Trophoblast cell (in vitro differentiated cells and primary cell): Measurements from ENCODE around the gene CPNE6.
"Not testable (repeated sequence)": the region's sequence is repeated elsewhere in the genome, so short reads cannot be mapped to it uniquely, and the experiment has no call there.

ENCODE experiments used
- DNase-seq, 2 donors: peaks; one replicate each; pipeline ENCODE4 v3.0.0-alpha.2; 2016
- H2AFZ ChIP-seq: 2 replicates; pipeline ENCODE4 v1.6.1; 2013; ENCODE audit warnings: low read length, moderate library complexity, mild to moderate bottlenecking; ENCODE audit not compliant: insufficient read depth, poor library complexity
- H2AK5ac ChIP-seq: 2 replicates; pipeline ENCODE4 v1.6.1; 2013; ENCODE audit warnings: mild to moderate bottlenecking, low read length
- H2BK120ac ChIP-seq: 2 replicates; pipeline ENCODE4 v1.6.1; 2013; ENCODE audit warnings: low read length, mild to moderate bottlenecking, moderate library complexity; ENCODE audit not compliant: insufficient read depth, poor library complexity
- H2BK12ac ChIP-seq: 2 replicates; pipeline ENCODE4 v1.6.1; 2013; ENCODE audit warnings: mild to moderate bottlenecking, low read length, moderate library complexity
- H2BK5ac ChIP-seq: 2 replicates; pipeline ENCODE4 v1.6.1; 2013; ENCODE audit warnings: low read length, low read depth, moderate library complexity, mild to moderate bottlenecking; ENCODE audit not compliant: poor library complexity
- H3K14ac ChIP-seq: 2 replicates; pipeline ENCODE4 v1.6.1; 2013; ENCODE audit warnings: mild to moderate bottlenecking, low read length
- H3K18ac ChIP-seq: 2 replicates; pipeline ENCODE4 v1.6.1; 2013; ENCODE audit warnings: mild to moderate bottlenecking, low read length
- H3K23ac ChIP-seq: 2 replicates; pipeline ENCODE4 v1.6.1; 2013; ENCODE audit warnings: low read length
- H3K27ac ChIP-seq: 2 replicates; pipeline ENCODE4 v1.5.1; 2013; ENCODE audit warnings: low read depth, mild to moderate bottlenecking, inconsistent platforms, low read length, moderate library complexity
- H3K27me3 ChIP-seq: 2 replicates; pipeline ENCODE4 v1.6.1; 2013; ENCODE audit warnings: inconsistent platforms, mild to moderate bottlenecking, low read length, moderate library complexity; ENCODE audit not compliant: insufficient read depth
- H3K36me3 ChIP-seq, 2 experiments: 1 replicate in 1 of 2; 2 replicates in 1 of 2; pipeline ENCODE4 v1.6.1; 2013; ENCODE audit warnings: low read length in 2 of 2, mild to moderate bottlenecking in 2 of 2, moderate library complexity in 1 of 2; ENCODE audit not compliant: insufficient read depth in 2 of 2, control insufficient read depth in 1 of 2
- H3K4ac ChIP-seq: 2 replicates; pipeline ENCODE4 v1.6.1; 2013; ENCODE audit warnings: low read depth, mild to moderate bottlenecking, low read length, moderate library complexity
- H3K4me1 ChIP-seq, 2 experiments: 1 replicate in 1 of 2; 2 replicates in 1 of 2; pipeline ENCODE4 v1.6.1; 2013; ENCODE audit warnings: low read length in 2 of 2, mild to moderate bottlenecking in 2 of 2, moderate library complexity in 1 of 2; ENCODE audit not compliant: insufficient read depth in 2 of 2, control insufficient read depth in 1 of 2
- H3K4me2 ChIP-seq: 2 replicates; pipeline ENCODE4 v1.6.1; 2013; ENCODE audit warnings: inconsistent platforms, mild to moderate bottlenecking, low read length, moderate library complexity
- H3K4me3 ChIP-seq: 2 replicates; pipeline ENCODE4 v1.5.1; 2013; ENCODE audit warnings: mild to moderate bottlenecking, low read depth, low read length, inconsistent platforms
- H3K79me1 ChIP-seq: one replicate; pipeline ENCODE4 v1.6.1; 2013; ENCODE audit warnings: low read length
- H3K79me2 ChIP-seq: 2 replicates; pipeline ENCODE4 v1.6.1; 2013; ENCODE audit warnings: low read length, mild to moderate bottlenecking; ENCODE audit not compliant: control insufficient read depth, insufficient read depth, poor library complexity
- H3K9ac ChIP-seq: 2 replicates; pipeline ENCODE4 v1.6.1; 2013; ENCODE audit warnings: mild to moderate bottlenecking, low read length
- H3K9me3 ChIP-seq: 2 replicates; pipeline ENCODE4 v1.6.1; 2013; ENCODE audit warnings: low read depth, mild to moderate bottlenecking, control low read depth, inconsistent platforms, low read length; ENCODE audit not compliant: insufficient read depth
- H4K12ac ChIP-seq: 2 replicates; pipeline ENCODE4 v1.6.1; 2013; ENCODE audit warnings: low read depth, mild to moderate bottlenecking, low read length, moderate library complexity
- H4K8ac ChIP-seq: 2 replicates; pipeline ENCODE4 v1.6.1; 2013; ENCODE audit warnings: low read depth, mild to moderate bottlenecking, low read length, moderate library complexity
- H4K91ac ChIP-seq: one replicate; pipeline ENCODE4 v1.6.1; 2013; ENCODE audit warnings: low read depth, mild to moderate bottlenecking, low read length, moderate library complexity
- WGBS: extraction: QIAGEN DNeasy Blood & Tissue Kit; methylation state at CpG from one replicate; pipeline ENCODE4 v1.1.7; 2013; ENCODE audit warnings: missing lambda C conversion rate; ENCODE audit not compliant: insufficient read length, insufficient coverage; ENCODE audit errors: extremely low coverage; 5-methylcytosine and 5-hydroxymethylcytosine counted together

The CPNE6 gene

GRCh38 chr14:24105609-24106239 is 34.4 kb downstream of the CPNE6 start:
- not testable (repeated sequence) for H2BK12ac ChIP-seq, H2AK5ac ChIP-seq, H3K79me1 ChIP-seq, H2BK120ac ChIP-seq, H4K8ac ChIP-seq, H3K4me3 ChIP-seq, H3K4ac ChIP-seq, H2BK5ac ChIP-seq, H3K27me3 ChIP-seq, H4K91ac ChIP-seq, H3K14ac ChIP-seq, H3K9ac ChIP-seq, H4K12ac ChIP-seq, H3K4me1 ChIP-seq, H3K23ac ChIP-seq, H3K79me2 ChIP-seq, H2AFZ ChIP-seq, H3K4me2 ChIP-seq, H3K18ac ChIP-seq, DNase-seq, H3K27ac ChIP-seq, H3K9me3 ChIP-seq
- peaks cover 10 to 11% of the 10 kb centered on the region in 2 experiments for H3K36me3 ChIP-seq
- no CpG with 5 or more reads among the region's 8 CpGs for WGBS

DNA sequence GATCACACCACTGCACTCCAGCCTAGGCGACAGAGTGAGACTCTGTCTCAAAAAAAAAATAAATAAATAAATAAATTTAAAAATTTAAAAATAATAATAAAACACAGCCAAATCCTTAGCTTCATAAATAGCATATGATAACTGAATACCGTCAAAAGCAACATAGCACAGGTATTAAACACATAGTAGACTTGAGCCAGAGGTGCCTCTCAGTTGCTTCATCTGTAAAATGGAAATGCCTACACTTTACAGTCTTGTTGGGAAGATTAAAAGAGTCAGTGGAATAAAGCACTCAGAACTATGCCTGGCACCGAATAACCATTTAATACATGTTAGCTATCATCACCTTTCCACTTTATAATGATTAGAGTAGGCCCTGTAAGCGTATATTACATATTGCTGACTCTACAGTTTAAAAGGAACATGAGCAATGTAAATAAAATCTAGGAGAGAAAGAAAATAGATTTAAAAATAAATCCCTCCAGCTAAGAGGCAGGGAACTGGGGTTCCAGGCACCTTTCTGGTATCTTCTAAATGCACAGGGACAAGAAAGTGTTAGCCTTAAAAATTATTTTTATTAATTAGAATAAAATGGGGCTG is 35.4 kb downstream of the CPNE6 start:
- no peak overlapping the region for H3K4ac ChIP-seq
- H3K4me3 ChIP-seq = no peak overlapping the region
- H2AK5ac ChIP-seq = no peak overlapping the region
- no peaks in the 10 kb centered on the region for H3K27me3 ChIP-seq
- WGBS = no CpG with 5 or more reads among the region's 4 CpGs
- H3K27ac ChIP-seq = no peak overlapping the region
- H3K36me3 ChIP-seq = peaks cover 7 to 11% of the 10 kb centered on the region in 2 experiments
- no peaks in the 10 kb centered on the region for H3K4me1 ChIP-seq
- no peak overlapping the region for H2BK5ac ChIP-seq
- no peak overlapping the region for H3K4me2 ChIP-seq
- no peak overlapping the region for H2BK12ac ChIP-seq
- H3K9me3 ChIP-seq = peaks cover 5% of the 10 kb centered on the region
- no peaks in the 10 kb centered on the region for H3K79me1 ChIP-seq
- no peak overlapping the region for H4K8ac ChIP-seq
- H3K14ac ChIP-seq = no peak overlapping the region
- H2AFZ ChIP-seq = no peak overlapping the region
- no peaks in the 10 kb centered on the region for H3K79me2 ChIP-seq
- H3K9ac ChIP-seq = no peak overlapping the region
- no peak overlapping the region for H4K91ac ChIP-seq
- DNase-seq = no peak
- no peak overlapping the region for H3K23ac ChIP-seq
- no peak overlapping the region for H3K18ac ChIP-seq
- H2BK120ac ChIP-seq = no peak overlapping the region
- no peak overlapping the region for H4K12ac ChIP-seq

DNA sequence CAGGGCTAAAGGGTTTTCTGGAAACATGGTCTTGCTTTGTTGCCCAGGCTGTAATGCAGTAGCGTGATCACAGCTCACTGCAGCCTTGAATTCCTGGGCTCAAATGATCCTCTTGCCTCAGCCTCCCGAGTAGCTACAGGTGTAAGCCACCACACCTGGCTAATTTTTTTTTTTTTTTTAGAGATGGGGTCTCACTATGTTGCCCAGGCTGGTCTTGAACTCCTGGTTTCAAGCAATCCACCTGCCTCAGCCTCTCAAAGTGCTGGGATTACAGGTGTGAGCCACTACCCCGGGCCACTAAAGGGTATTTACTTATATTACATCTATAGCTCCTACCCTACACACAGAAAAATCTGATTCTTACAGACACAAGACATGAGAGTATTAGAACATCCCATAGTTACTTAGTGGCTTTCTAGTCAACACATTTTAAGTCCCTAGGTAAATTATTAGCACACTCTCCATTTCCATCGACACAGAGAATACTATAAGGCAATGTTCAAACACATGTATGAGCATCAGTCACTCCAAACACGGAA is 37.0 kb downstream of the CPNE6 start:
- no peak overlapping the region for H3K4me3 ChIP-seq
- no peak overlapping the region for H4K8ac ChIP-seq
- H2BK12ac ChIP-seq = no peak overlapping the region
- H3K14ac ChIP-seq = no peak overlapping the region
- H3K27me3 ChIP-seq = no peaks in the 10 kb centered on the region
- H3K27ac ChIP-seq = no peak overlapping the region
- no peak overlapping the region for H3K4ac ChIP-seq
- no CpG with 5 or more reads among the region's 5 CpGs for WGBS
- no peak overlapping the region for H2BK5ac ChIP-seq
- no peaks in the 10 kb centered on the region for H3K4me1 ChIP-seq
- peaks cover under 1% of the 10 kb centered on the region for H3K79me2 ChIP-seq
- H4K91ac ChIP-seq = no peak overlapping the region
- no peak overlapping the region for H3K4me2 ChIP-seq
- DNase-seq = no peak
- no peak overlapping the region for H2BK120ac ChIP-seq
- no peak overlapping the region for H3K9ac ChIP-seq
- H3K79me1 ChIP-seq = no peaks in the 10 kb centered on the region
- H3K18ac ChIP-seq = no peak overlapping the region
- H3K23ac ChIP-seq = no peak overlapping the region
- H2AK5ac ChIP-seq = no peak overlapping the region
- peaks cover 4% of the 10 kb centered on the region for H3K9me3 ChIP-seq
- peaks cover 4% of the 10 kb centered on the region in 2 experiments for H3K36me3 ChIP-seq
- no peak overlapping the region for H2AFZ ChIP-seq
- H4K12ac ChIP-seq = no peak overlapping the region

GRCh38 chr14:24110060-24110459 is 38.7 kb downstream of the CPNE6 start:
- WGBS = no CpG with 5 or more reads among the region's 9 CpGs
- H2AFZ ChIP-seq = no peak overlapping the region
- no peak overlapping the region for H3K27ac ChIP-seq
- H3K18ac ChIP-seq = no peak overlapping the region
- H3K27me3 ChIP-seq = no peaks in the 10 kb centered on the region
- H2BK120ac ChIP-seq = no peak overlapping the region
- DNase-seq = no peak
- H3K4me1 ChIP-seq = no peaks in the 10 kb centered on the region
- H2BK5ac ChIP-seq = no peak overlapping the region
- no peak overlapping the region for H2BK12ac ChIP-seq
- H3K23ac ChIP-seq = no peak overlapping the region
- H4K91ac ChIP-seq = no peak overlapping the region
- H4K12ac ChIP-seq = no peak overlapping the region
- H3K79me1 ChIP-seq = peaks cover 10% of the 10 kb centered on the region
- H3K4ac ChIP-seq = no peak overlapping the region
- H3K9ac ChIP-seq = no peak overlapping the region
- no peaks in the 10 kb centered on the region for H3K9me3 ChIP-seq
- H4K8ac ChIP-seq = no peak overlapping the region
- no peak overlapping the region for H3K4me3 ChIP-seq
- H3K36me3 ChIP-seq = no peaks in the 10 kb centered on the region
- H2AK5ac ChIP-seq = no peak overlapping the region
- H3K4me2 ChIP-seq = no peak overlapping the region
- H3K14ac ChIP-seq = no peak overlapping the region
- H3K79me2 ChIP-seq = peaks cover 7% of the 10 kb centered on the region
